ENCODE data around the gene CCDC33. TPM values are rescaled to one million over a fixed set of nuclear protein-coding genes. Genes with fewer than 3 reads are reported as not detected.

CCDC33 gene
- total and polyA plus RNA-seq, 10 of the 15 experiments (the other 5 are each of a cell fraction or from before 2014, with no cell fraction given) = 0.57 to 5.8 (median 4.3) TPM

GRCh38 chr15:74240002-74240568, 4.0 kb downstream of the CCDC33 start:
- no peak for DNase-seq (ENCODE audit: low read depth, low spot score)
- ChIA-PET CTCF (no interaction called here), RAD21 (ENCODE audit: unreplicated experiment) (no interaction called here), POLR2A (no interaction called here), SMC1A (ENCODE audit: uncharacterized antibody, unreplicated experiment) (no interaction called here)
- Histone ChIP-seq H2AFZ (ENCODE audit: control insufficient read depth, low read depth, low read length) (no peak overlapping the region), H3K4me1 (ENCODE audit: control insufficient read depth, insufficient read depth, low read length) (peaks cover 10% of the 10 kb centered on the region), H3K9me3 (replicated peaks; ENCODE audit: control insufficient read depth, insufficient read depth, low read length) (no peaks in the 10 kb centered on the region), H4K20me1 (ENCODE audit: control insufficient read depth, insufficient read depth) (no peaks in the 10 kb centered on the region), H3K27me3 (replicated peaks in 1 of 2; ENCODE audit: control insufficient read depth in 2 of 2, insufficient read depth in 2 of 2, low read length in 1 of 2) (no peaks in the 10 kb centered on the region; a peak in 1 of 4 replicates), H3K27ac (ENCODE audit: control insufficient read depth, insufficient read depth) (no peak overlapping the region), H3K4me3 (no peak overlapping the region), H3K79me2 (ENCODE audit: control insufficient read depth, insufficient read depth, low read length) (no peaks in the 10 kb centered on the region), H3K9ac (ENCODE audit: control insufficient read depth, insufficient read depth, low read length) (no peak overlapping the region), H3K4me2 (ENCODE audit: control insufficient read depth, insufficient read depth) (no peak overlapping the region), H3K36me3 (ENCODE audit: control insufficient read depth in 2 of 2, insufficient read depth in 2 of 2, low read length in 1 of 2) (no peaks in the 10 kb centered on the region)
- BruUV-seq (replicated peaks) = no TSS peak
- 27% methylated on average over 5 of the region's 5 CpGs for WGBS (ENCODE audit: insufficient coverage, insufficient replicate concordance, low lambda C conversion rate, missing lambda C conversion rate)
- ATAC-seq = no peak
- in situ Hi-C loops (cut with MboI) = no loop called here
- intact Hi-C loops (cut with micrococcal nuclease; ENCODE audit: unreplicated experiment) = no loop called here
- no peak for FAIRE-seq
- TF ChIP-seq, protein P1, sequence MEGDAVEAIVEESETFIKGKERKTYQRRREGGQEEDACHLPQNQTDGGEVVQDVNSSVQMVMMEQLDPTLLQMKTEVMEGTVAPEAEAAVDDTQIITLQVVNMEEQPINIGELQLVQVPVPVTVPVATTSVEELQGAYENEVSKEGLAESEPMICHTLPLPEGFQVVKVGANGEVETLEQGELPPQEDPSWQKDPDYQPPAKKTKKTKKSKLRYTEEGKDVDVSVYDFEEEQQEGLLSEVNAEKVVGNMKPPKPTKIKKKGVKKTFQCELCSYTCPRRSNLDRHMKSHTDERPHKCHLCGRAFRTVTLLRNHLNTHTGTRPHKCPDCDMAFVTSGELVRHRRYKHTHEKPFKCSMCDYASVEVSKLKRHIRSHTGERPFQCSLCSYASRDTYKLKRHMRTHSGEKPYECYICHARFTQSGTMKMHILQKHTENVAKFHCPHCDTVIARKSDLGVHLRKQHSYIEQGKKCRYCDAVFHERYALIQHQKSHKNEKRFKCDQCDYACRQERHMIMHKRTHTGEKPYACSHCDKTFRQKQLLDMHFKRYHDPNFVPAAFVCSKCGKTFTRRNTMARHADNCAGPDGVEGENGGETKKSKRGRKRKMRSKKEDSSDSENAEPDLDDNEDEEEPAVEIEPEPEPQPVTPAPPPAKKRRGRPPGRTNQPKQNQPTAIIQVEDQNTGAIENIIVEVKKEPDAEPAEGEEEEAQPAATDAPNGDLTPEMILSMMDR (IDR thresholded peaks at IDR 0.05 in 2 of 3, conservative IDR thresholded peaks at IDR 0.05 in 1 of 3; ENCODE audit: control insufficient read depth in 2 of 3, extremely low read depth in 1 of 3, insufficient read depth in 1 of 3, low read depth in 3 of 3, low read length in 3 of 3) = 0 out of 6 replicates have a peak, but pooled peaks of 1 of the 3 experiments have one; percentile 1
- TF ChIP-seq MTA2 (IDR thresholded peaks at IDR 0.05; ENCODE audit: low read depth) = no peak
- TF ChIP-seq HDAC2 (IDR thresholded peaks at IDR 0.05) = no peak

DNA sequence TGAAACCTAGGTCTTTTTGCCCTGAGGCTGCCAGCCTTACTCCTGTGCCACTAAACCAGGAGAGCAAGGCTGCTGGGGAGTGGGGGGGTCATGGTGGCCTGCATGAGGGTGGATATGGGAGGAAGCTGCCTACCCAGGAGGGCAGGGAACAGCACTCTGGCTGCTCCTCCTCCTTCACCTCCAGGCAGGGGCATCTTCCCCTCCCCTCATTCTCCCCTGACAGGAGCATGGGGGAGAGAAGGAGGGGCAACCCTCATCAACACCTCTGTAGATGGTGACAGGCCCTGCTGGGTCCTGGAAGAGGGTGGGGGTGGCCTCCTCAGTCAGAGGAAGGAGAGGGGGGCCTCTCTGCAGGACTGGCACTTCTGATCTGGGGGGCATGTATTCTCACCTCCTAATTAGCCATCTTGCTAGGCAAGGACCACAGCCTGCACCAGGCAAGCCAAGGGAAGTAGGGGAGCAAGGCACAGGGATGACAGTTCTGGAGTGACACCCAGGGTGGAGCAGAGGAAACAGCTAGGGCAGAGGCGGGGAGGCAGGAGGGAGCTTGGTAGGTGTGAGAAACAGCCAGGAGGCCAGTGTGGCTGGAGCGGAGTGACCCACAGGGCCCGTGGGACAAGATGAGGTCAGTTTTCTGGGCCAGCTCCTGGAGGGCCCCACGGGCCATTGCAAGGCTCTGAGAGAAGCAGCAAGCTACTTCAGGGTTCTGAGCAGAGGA, 4.9 kb downstream of the CCDC33 start:
- intact Hi-C loops (cut with micrococcal nuclease; ENCODE audit: unreplicated experiment) = no loop called here
- Histone ChIP-seq H2AFZ (ENCODE audit: control insufficient read depth, low read depth, low read length) (no peak overlapping the region), H3K9me3 (replicated peaks; ENCODE audit: control insufficient read depth, insufficient read depth, low read length) (no peaks in the 10 kb centered on the region), H3K4me3 (no peak overlapping the region), H3K79me2 (ENCODE audit: control insufficient read depth, insufficient read depth, low read length) (no peaks in the 10 kb centered on the region), H3K36me3 (ENCODE audit: control insufficient read depth in 2 of 2, insufficient read depth in 2 of 2, low read length in 1 of 2) (no peaks in the 10 kb centered on the region), H3K4me2 (ENCODE audit: control insufficient read depth, insufficient read depth) (no peak overlapping the region), H3K27ac (ENCODE audit: control insufficient read depth, insufficient read depth) (no peak overlapping the region), H4K20me1 (ENCODE audit: control insufficient read depth, insufficient read depth) (no peaks in the 10 kb centered on the region), H3K4me1 (ENCODE audit: control insufficient read depth, insufficient read depth, low read length) (peaks cover 3% of the 10 kb centered on the region), H3K27me3 (replicated peaks in 1 of 2; ENCODE audit: control insufficient read depth in 2 of 2, insufficient read depth in 2 of 2, low read length in 1 of 2) (no peaks in the 10 kb centered on the region; a peak in 1 of 4 replicates), H3K9ac (ENCODE audit: control insufficient read depth, insufficient read depth, low read length) (no peak overlapping the region)
- ATAC-seq = no peak
- BruUV-seq (replicated peaks) = no TSS peak
- DNase-seq (ENCODE audit: low read depth, low spot score) = no peak
- RAD21 ChIA-PET (ENCODE audit: unreplicated experiment) = no interaction called here
- SMC1A ChIA-PET (ENCODE audit: uncharacterized antibody, unreplicated experiment) = no interaction called here
- POLR2A ChIA-PET = no interaction called here
- CTCF ChIA-PET = interaction anchor here (0.7 kb wide), 1 partner anchor 67 kb away, joined by 5 read pairs; no protein-coding TSS in a partner anchor
- no peak for FAIRE-seq
- in situ Hi-C loops (cut with MboI) = no loop called here
- 27% methylated on average over 4 of the region's 4 CpGs for WGBS (ENCODE audit: insufficient coverage, insufficient replicate concordance, low lambda C conversion rate, missing lambda C conversion rate)
- TF ChIP-seq RELA (IDR thresholded peaks at IDR 0.05; ENCODE audit: borderline replicate concordance, partially characterized antibody) (no peak), MEF2A (IDR thresholded peaks at IDR 0.05; ENCODE audit: insufficient read depth, low read depth, low read length) (no peak), TBL1XR1 (IDR thresholded peaks at IDR 0.05; ENCODE audit: low read depth, low read length) (no peak), TARDBP (IDR thresholded peaks at IDR 0.05; ENCODE audit: borderline replicate concordance) (no peak), POLR2AphosphoS2 (IDR thresholded peaks at IDR 0.05; ENCODE audit: low read depth, low read length) (no peak), RB1 (IDR thresholded peaks at IDR 0.05; ENCODE audit: borderline replicate concordance) (no peak), SREBF1 (IDR thresholded peaks at IDR 0.05; ENCODE audit: low read length) (no peak), FOS (IDR thresholded peaks at IDR 0.05; ENCODE audit: borderline replicate concordance, extremely low read depth, insufficient read length) (no peak)

All from GM12878 (cell line).